ENCODE measurements around the gene PRAMEF20.

Gene PRAMEF20

GRCh38 chr1:13456904-13457532, 46.8 kb downstream of the PRAMEF20 start:
- no peak overlapping the region for H3K4me3 ChIP-seq
- no peak overlapping the region for H3K27ac ChIP-seq

GRCh38 chr1:13461977-13462376, 51.7 kb downstream of the PRAMEF20 start:
- no peak overlapping the region for H3K4me3 ChIP-seq
- H3K27ac ChIP-seq: no peak overlapping the region

- Histone ChIP-seq H3K4me3 (no peak overlapping the region), H3K27ac (no peak overlapping the region)
Observed at GRCh38 chr1:13462682-13463081, 52.4 kb downstream of the PRAMEF20 start.

DNA sequence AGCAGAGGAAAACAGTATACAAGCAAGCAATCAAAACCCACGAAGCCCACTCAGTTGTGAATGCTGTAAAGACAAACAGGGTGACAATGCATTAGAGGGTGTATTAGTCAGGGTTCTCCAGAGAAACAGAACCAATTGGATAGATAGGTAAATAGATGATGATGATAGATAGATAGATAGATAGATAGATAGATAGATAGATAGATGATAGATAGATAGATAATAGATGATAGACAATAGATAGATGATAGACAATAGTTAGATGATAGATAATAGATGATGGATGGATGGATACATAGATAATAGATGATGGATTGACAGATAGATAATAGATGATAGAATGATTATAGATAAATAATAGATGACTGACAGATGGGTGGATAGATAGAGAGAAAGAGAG, 55.3 kb downstream of the PRAMEF20 start:
- no peak overlapping the region for H3K27ac ChIP-seq
- H3K4me3 ChIP-seq: no peak overlapping the region

GRCh38 chr1:13469343-13469742, 59.1 kb downstream of the PRAMEF20 start:
- Histone ChIP-seq H3K27ac (no peak overlapping the region), H3K4me3 (no peak overlapping the region)
